H9 (cell line): Measurements from ENCODE around the gene PKDCC. TPM values are rescaled to one million over a fixed set of nuclear protein-coding genes. Genes with fewer than 3 reads are reported as not detected.
"Not testable (repeated sequence)": the region's sequence is repeated elsewhere in the genome, so short reads cannot be mapped to it uniquely, and the experiment has no call there.

Experiments used
- DNase-seq: peaks from one replicate; pipeline ENCODE4 v3.0.0-alpha.2; 2017
- H2AFZ ChIP-seq: one replicate; pipeline ENCODE4 v1.6.1; 2013; ENCODE audit warnings: mild to moderate bottlenecking, low read length, control low read depth, moderate library complexity
- H2AK5ac ChIP-seq: 2 replicates; pipeline ENCODE4 v1.6.1; 2013; ENCODE audit warnings: low read length, control low read depth, mixed read lengths; ENCODE audit not compliant: insufficient read length
- H2BK120ac ChIP-seq: one replicate; pipeline ENCODE4 v1.6.1; 2013; ENCODE audit warnings: low read depth, mild to moderate bottlenecking, low read length, control low read depth, inconsistent platforms; ENCODE audit not compliant: poor library complexity, severe bottlenecking
- H2BK12ac ChIP-seq: 2 replicates; pipeline ENCODE4 v1.6.1; 2013; ENCODE audit warnings: low read length, control low read depth, mixed read lengths, low read depth; ENCODE audit not compliant: insufficient read length
- H2BK15ac ChIP-seq: 2 replicates; pipeline ENCODE4 v1.6.1; 2013; ENCODE audit warnings: low read depth, low read length, control low read depth
- H2BK20ac ChIP-seq: one replicate; pipeline ENCODE4 v1.6.1; 2013; ENCODE audit warnings: low read depth, mild to moderate bottlenecking, low read length, control low read depth, inconsistent platforms; ENCODE audit not compliant: poor library complexity, severe bottlenecking
- H2BK5ac ChIP-seq: 2 replicates; pipeline ENCODE4 v1.6.1; 2013; ENCODE audit warnings: low read length, control low read depth, mixed read lengths; ENCODE audit not compliant: insufficient read length
- H3K14ac ChIP-seq: 2 replicates; pipeline ENCODE4 v1.6.1; 2013; ENCODE audit warnings: low read length, control low read depth; ENCODE audit not compliant: insufficient read depth
- H3K18ac ChIP-seq: 2 replicates; pipeline ENCODE4 v1.6.1; 2013; ENCODE audit warnings: low read depth, mild to moderate bottlenecking, mixed read lengths, low read length, control low read depth; ENCODE audit not compliant: insufficient read length
- H3K23ac ChIP-seq: 2 replicates; pipeline ENCODE4 v1.6.1; 2013; ENCODE audit warnings: low read length, control low read depth, mixed read lengths, low read depth; ENCODE audit not compliant: insufficient read length
- H3K23me2 ChIP-seq: 2 replicates; pipeline ENCODE4 v1.6.1; 2013; ENCODE audit warnings: low read depth, mild to moderate bottlenecking, mixed read lengths, low read length, control low read depth; ENCODE audit not compliant: insufficient read length, poor library complexity, severe bottlenecking
- H3K27ac ChIP-seq: 2 replicates; pipeline ENCODE4 v1.5.1; 2013; ENCODE audit warnings: low read length, control low read depth, mixed read lengths, low read depth; ENCODE audit not compliant: insufficient read length
- H3K27me3 ChIP-seq: 2 replicates; pipeline ENCODE4 v1.6.1; 2013; ENCODE audit warnings: low read length, control low read depth, inconsistent platforms; ENCODE audit not compliant: insufficient read depth
- H3K4ac ChIP-seq: 2 replicates; pipeline ENCODE4 v1.6.1; 2013; ENCODE audit warnings: low read depth, mild to moderate bottlenecking, control low read depth, inconsistent platforms, low read length, moderate library complexity
- H3K4me1 ChIP-seq: 2 replicates; pipeline ENCODE4 v1.6.1; 2013; ENCODE audit warnings: low read length, control low read depth, inconsistent platforms; ENCODE audit not compliant: insufficient read depth
- H3K4me2 ChIP-seq: 2 replicates; pipeline ENCODE4 v1.6.1; 2013; ENCODE audit warnings: low read length, control low read depth, mixed read lengths; ENCODE audit not compliant: insufficient read length, insufficient read depth
- H3K56ac ChIP-seq: 2 replicates; pipeline ENCODE4 v1.6.1; 2013; ENCODE audit warnings: low read depth, mild to moderate bottlenecking, mixed read lengths, low read length, control low read depth; ENCODE audit not compliant: insufficient read length
- H3K79me1 ChIP-seq: 2 replicates; pipeline ENCODE4 v1.6.1; 2013; ENCODE audit warnings: low read depth, mild to moderate bottlenecking, moderate library complexity, low read length, control low read depth, inconsistent platforms; ENCODE audit not compliant: insufficient read depth, poor library complexity, severe bottlenecking
- H3K79me2 ChIP-seq: 2 replicates; pipeline ENCODE4 v1.6.1; 2013; ENCODE audit warnings: low read length, control low read depth, inconsistent platforms; ENCODE audit not compliant: insufficient read depth
- H3K9ac ChIP-seq: 2 replicates; pipeline ENCODE4 v1.6.1; 2013; ENCODE audit warnings: low read length, control low read depth, mixed read lengths; ENCODE audit not compliant: insufficient read length; ENCODE audit errors: extremely low read depth
- H3K9me3 ChIP-seq: one replicate; pipeline ENCODE4 v1.6.1; 2013; ENCODE audit warnings: low read depth, low read length, inconsistent platforms; ENCODE audit not compliant: control insufficient read depth
- H3T11ph ChIP-seq: one replicate; pipeline ENCODE4 v1.6.1; 2013; ENCODE audit warnings: mild to moderate bottlenecking, low read length, control low read depth, inconsistent platforms
- H4K20me1 ChIP-seq: one replicate; pipeline ENCODE4 v1.6.1; 2013; ENCODE audit not compliant: control insufficient read depth, insufficient read length, insufficient read depth
- H4K5ac ChIP-seq: 2 replicates; pipeline ENCODE4 v1.6.1; 2013; ENCODE audit warnings: low read depth, mild to moderate bottlenecking, mixed read lengths, low read length, control low read depth; ENCODE audit not compliant: insufficient read length
- H4K8ac ChIP-seq: replicated peaks from 2 replicates; pipeline ENCODE4 v1.6.1; 2013; ENCODE audit warnings: low read length, control low read depth, mixed read lengths, low read depth; ENCODE audit not compliant: insufficient read length
- H4K91ac ChIP-seq: 2 replicates; pipeline ENCODE4 v1.6.1; 2013; ENCODE audit warnings: low read depth, mild to moderate bottlenecking, moderate library complexity, mixed read lengths, low read length, control low read depth; ENCODE audit not compliant: insufficient read length
- H3K27ac Mint-ChIP-seq, 3 experiments: 2 replicates in 2 of 3; 3 replicates in 1 of 3; pipeline ENCODE4 v1.8.0; 2020 to 2021; ENCODE audit warnings: mixed read lengths in 3 of 3, mild to moderate bottlenecking in 1 of 3, moderate library complexity in 1 of 3
- H3K27me3 Mint-ChIP-seq: 2 replicates; pipeline ENCODE4 v1.8.0; 2021; ENCODE audit warnings: low read depth, mild to moderate bottlenecking, moderate library complexity, mixed read lengths
- H3K36me3 Mint-ChIP-seq, 3 experiments: 2 replicates in 2 of 3; 3 replicates in 1 of 3; pipeline ENCODE4 v1.8.0; 2020 to 2021; ENCODE audit warnings: low read depth in 3 of 3, mixed read lengths in 3 of 3; ENCODE audit not compliant: insufficient read depth in 1 of 3
- H3K4me1 Mint-ChIP-seq, 2 experiments: 2 replicates each; pipeline ENCODE4 v1.8.0; 2020; ENCODE audit warnings: mixed read lengths in 2 of 2
- H3K4me3 Mint-ChIP-seq, 2 experiments: 2 replicates in 1 of 2; 3 replicates in 1 of 2; pipeline ENCODE4 v1.8.0; 2020 to 2021; ENCODE audit warnings: mild to moderate bottlenecking in 2 of 2, mixed read lengths in 2 of 2, moderate library complexity in 1 of 2
- H3K9me3 Mint-ChIP-seq, 2 experiments: 2 replicates in 1 of 2; 3 replicates in 1 of 2; pipeline ENCODE4 v1.8.0; 2020; ENCODE audit warnings: mild to moderate bottlenecking in 2 of 2, mixed read lengths in 2 of 2, moderate library complexity in 1 of 2
- WGBS: extraction: QIAGEN DNeasy Blood & Tissue Kit; methylation state at CpG from one replicate; pipeline ENCODE4 v1.1.7; 2013; ENCODE audit warnings: missing lambda C conversion rate, low lambda C conversion rate, mixed read lengths; ENCODE audit not compliant: insufficient read length; ENCODE audit errors: extremely low coverage; 5-methylcytosine and 5-hydroxymethylcytosine counted together
- total RNA-seq: library from RNA; stranded (reverse); gene quantifications from 2 replicates; pipeline ENCODE4 v1.2.1, GENCODE V29; 2021
- TF ChIP-seq, protein P1 (sequence below): fragments of 200-600 bp; sonication (generic); conservative IDR thresholded peaks from 3 replicates; pipeline ENCODE4 v1.8.0; 2021; ENCODE audit warnings: antibody characterized with exemption, mild to moderate bottlenecking

Gene PKDCC
- total RNA-seq, 1 experiment from 2014 or later: 134 TPM

DNA sequence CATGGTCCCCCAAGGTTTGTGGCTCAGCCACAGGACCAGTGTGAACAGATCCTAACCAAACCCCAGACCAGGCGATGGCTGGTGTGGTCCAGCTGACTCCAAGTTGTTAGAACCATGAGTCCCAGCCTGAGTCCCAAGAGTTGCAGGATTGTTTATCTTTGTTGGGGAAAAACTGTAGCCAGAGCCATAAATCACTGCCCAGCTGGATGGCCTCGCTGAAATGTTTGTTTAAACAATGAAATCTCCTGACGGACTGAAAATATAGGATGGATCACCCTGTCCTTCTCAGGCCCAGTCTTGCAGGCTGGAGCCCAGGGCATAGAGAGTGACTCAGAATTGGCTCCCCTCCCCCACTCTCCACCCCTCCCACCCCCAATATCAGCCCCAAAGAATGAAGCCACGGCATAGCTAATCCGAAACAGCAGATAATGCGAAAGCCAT, 36.4 kb downstream of the PKDCC start:
- Mint-ChIP-seq H3K27ac (no peak overlapping the region), H3K27me3 (peaks cover 6% of the 10 kb centered on the region), H3K4me1 (peaks cover 10% of the 10 kb centered on the region in 2 experiments), H3K9me3 (no peaks in the 10 kb centered on the region), H3K36me3 (no peaks in the 10 kb centered on the region), H3K4me3 (no peak overlapping the region)
- peaks cover 2% of the 10 kb centered on the region; the same call in 1 of the 2 replicates for H3K4me1 ChIP-seq
- TF ChIP-seq, protein P1, sequence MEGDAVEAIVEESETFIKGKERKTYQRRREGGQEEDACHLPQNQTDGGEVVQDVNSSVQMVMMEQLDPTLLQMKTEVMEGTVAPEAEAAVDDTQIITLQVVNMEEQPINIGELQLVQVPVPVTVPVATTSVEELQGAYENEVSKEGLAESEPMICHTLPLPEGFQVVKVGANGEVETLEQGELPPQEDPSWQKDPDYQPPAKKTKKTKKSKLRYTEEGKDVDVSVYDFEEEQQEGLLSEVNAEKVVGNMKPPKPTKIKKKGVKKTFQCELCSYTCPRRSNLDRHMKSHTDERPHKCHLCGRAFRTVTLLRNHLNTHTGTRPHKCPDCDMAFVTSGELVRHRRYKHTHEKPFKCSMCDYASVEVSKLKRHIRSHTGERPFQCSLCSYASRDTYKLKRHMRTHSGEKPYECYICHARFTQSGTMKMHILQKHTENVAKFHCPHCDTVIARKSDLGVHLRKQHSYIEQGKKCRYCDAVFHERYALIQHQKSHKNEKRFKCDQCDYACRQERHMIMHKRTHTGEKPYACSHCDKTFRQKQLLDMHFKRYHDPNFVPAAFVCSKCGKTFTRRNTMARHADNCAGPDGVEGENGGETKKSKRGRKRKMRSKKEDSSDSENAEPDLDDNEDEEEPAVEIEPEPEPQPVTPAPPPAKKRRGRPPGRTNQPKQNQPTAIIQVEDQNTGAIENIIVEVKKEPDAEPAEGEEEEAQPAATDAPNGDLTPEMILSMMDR: no peak
- H3K23ac ChIP-seq: no peak overlapping the region
- H2AK5ac ChIP-seq: no peak overlapping the region
- no peak overlapping the region for H3K27ac ChIP-seq
- no peak overlapping the region for H2BK15ac ChIP-seq
- H3K4ac ChIP-seq: no peak overlapping the region
- H2BK12ac ChIP-seq: no peak overlapping the region
- no peaks in the 10 kb centered on the region for H3K27me3 ChIP-seq
- no peak overlapping the region for H3K18ac ChIP-seq
- no peak overlapping the region for H4K5ac ChIP-seq
- no peak overlapping the region for H3K4me2 ChIP-seq
- no peak overlapping the region for H2BK120ac ChIP-seq
- H2BK5ac ChIP-seq: no peak overlapping the region
- H3K56ac ChIP-seq: no peak overlapping the region
- DNase-seq: no peak
- H3T11ph ChIP-seq: no peak overlapping the region
- no peak overlapping the region for H4K8ac ChIP-seq
- no peaks in the 10 kb centered on the region for H3K23me2 ChIP-seq
- no peak overlapping the region for H3K9ac ChIP-seq
- H2BK20ac ChIP-seq: no peak overlapping the region
- no peaks in the 10 kb centered on the region for H4K20me1 ChIP-seq
- H3K79me2 ChIP-seq: no peaks in the 10 kb centered on the region
- WGBS: no CpG with 5 or more reads among the region's 6 CpGs
- no peak overlapping the region for H3K14ac ChIP-seq
- H2AFZ ChIP-seq: no peak overlapping the region
- H4K91ac ChIP-seq: no peak overlapping the region
- H3K9me3 ChIP-seq: no peaks in the 10 kb centered on the region
- H3K79me1 ChIP-seq: no peaks in the 10 kb centered on the region

DNA sequence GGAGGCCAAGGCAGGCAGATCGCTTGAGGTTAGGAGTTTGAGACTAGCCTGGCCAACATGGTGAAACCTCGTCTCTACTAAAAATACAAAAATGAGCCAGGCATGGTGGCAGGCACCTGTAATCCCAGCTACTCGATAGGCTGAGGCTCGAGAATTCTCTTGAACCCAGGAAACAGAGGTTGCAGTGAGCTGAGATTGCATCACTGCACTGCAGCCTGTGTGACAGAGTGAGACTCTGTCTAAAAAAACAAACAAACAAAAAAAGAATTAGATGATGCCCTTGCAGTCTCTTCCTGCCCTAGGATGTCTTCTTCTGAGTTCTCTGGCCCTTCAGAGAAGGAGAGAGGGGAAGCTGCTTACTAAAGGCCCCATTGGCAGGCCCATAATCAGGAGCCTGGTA, 37.2 kb downstream of the PKDCC start:
- H3K18ac ChIP-seq, H3K56ac ChIP-seq, H2BK15ac ChIP-seq, H2AFZ ChIP-seq, H2BK12ac ChIP-seq, DNase-seq, H3K4ac ChIP-seq, H3K4me1 ChIP-seq, H3K23ac ChIP-seq, H4K91ac ChIP-seq, H3K9me3 Mint-ChIP-seq, H3K79me1 ChIP-seq, H2AK5ac ChIP-seq, H4K8ac ChIP-seq, H2BK20ac ChIP-seq, H3K27me3 ChIP-seq, H3K27me3 Mint-ChIP-seq, H3K4me3 Mint-ChIP-seq, H2BK5ac ChIP-seq, H4K5ac ChIP-seq, H3K23me2 ChIP-seq, H3K9me3 ChIP-seq, H3T11ph ChIP-seq, H2BK120ac ChIP-seq, H3K27ac Mint-ChIP-seq, H3K79me2 ChIP-seq, H3K9ac ChIP-seq, H4K20me1 ChIP-seq, H3K14ac ChIP-seq, H3K27ac ChIP-seq, H3K36me3 Mint-ChIP-seq, H3K4me2 ChIP-seq: not testable (repeated sequence)
- peaks cover 10% of the 10 kb centered on the region in 2 experiments for H3K4me1 Mint-ChIP-seq
- WGBS: no CpG with 5 or more reads among the region's 4 CpGs
